ENCODE results near the gene C3AR1. TPM values are rescaled to one million over a fixed set of nuclear protein-coding genes. Genes with fewer than 3 reads are reported as not detected.

Gene C3AR1
- total RNA-seq, 4 donors from 2014 or later = 1.0 to 23.8 (median 4.4) TPM

DNA sequence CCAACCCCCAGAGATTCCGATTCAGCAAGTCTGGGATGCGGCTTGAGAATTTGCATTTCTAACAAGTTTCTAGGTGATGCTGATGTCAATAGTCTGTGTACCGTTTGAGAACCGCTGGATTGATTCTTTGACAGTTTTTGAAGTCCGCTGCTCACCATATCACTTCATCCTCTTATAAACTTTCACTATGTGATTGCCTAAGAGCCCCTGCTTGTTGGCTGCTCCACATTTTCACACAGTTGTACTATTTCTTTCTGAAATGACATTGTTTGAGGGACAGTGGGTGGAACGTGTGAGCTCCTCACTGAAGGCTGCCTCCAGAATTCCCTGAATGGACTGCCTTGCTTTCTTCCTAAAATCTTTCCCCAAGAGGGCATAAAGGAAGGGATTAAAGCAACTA is 7.7 kb downstream of the C3AR1 start:
- H3K4me1 ChIP-seq = no peaks in the 10 kb centered on the region
- no peak overlapping the region for H3K27ac ChIP-seq
- H3K27me3 ChIP-seq = no peaks in the 10 kb centered on the region
- TF ChIP-seq POLR2A (IDR thresholded peaks at IDR 0.05) = no peak
- TF ChIP-seq, protein P1, sequence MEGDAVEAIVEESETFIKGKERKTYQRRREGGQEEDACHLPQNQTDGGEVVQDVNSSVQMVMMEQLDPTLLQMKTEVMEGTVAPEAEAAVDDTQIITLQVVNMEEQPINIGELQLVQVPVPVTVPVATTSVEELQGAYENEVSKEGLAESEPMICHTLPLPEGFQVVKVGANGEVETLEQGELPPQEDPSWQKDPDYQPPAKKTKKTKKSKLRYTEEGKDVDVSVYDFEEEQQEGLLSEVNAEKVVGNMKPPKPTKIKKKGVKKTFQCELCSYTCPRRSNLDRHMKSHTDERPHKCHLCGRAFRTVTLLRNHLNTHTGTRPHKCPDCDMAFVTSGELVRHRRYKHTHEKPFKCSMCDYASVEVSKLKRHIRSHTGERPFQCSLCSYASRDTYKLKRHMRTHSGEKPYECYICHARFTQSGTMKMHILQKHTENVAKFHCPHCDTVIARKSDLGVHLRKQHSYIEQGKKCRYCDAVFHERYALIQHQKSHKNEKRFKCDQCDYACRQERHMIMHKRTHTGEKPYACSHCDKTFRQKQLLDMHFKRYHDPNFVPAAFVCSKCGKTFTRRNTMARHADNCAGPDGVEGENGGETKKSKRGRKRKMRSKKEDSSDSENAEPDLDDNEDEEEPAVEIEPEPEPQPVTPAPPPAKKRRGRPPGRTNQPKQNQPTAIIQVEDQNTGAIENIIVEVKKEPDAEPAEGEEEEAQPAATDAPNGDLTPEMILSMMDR (IDR thresholded peaks at IDR 0.05) = no peak
- no peak overlapping the region for H3K4me3 ChIP-seq
- no peaks in the 10 kb centered on the region for H3K9me3 ChIP-seq
- intact Hi-C loops (cut with DNase I; ENCODE audit: low total_unique reads) = no loop called here
- DNase-seq = no peak
- no peaks in the 10 kb centered on the region for H3K36me3 ChIP-seq

DNA sequence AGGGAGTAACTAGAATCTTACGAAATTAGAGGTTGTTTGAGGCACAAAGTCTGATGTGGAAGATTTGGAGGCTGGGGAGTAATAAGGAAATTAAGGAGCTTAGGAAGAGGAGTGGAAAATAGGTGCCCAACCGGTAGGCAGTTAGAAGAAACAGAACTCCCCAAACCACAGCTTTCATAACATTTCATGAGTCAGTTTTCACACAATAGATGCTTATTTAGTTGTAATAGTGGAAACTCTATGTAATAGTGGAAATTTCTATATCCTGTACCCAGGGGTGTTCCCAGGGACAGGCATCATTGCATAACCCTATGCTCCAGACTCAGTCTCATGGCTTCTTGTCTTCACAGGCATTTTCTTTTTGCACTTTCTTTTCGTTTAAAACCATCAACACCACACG is 8.3 kb downstream of the C3AR1 start:
- no peaks in the 10 kb centered on the region for H3K36me3 ChIP-seq
- H3K4me1 ChIP-seq = no peaks in the 10 kb centered on the region
- TF ChIP-seq, protein P1 (IDR thresholded peaks at IDR 0.05) = no peak
- no peak for TF ChIP-seq POLR2A (IDR thresholded peaks at IDR 0.05)
- H3K9me3 ChIP-seq = no peaks in the 10 kb centered on the region
- intact Hi-C loops (cut with DNase I; ENCODE audit: low total_unique reads) = no loop called here
- no peak overlapping the region for H3K27ac ChIP-seq
- DNase-seq = no peak
- no peaks in the 10 kb centered on the region for H3K27me3 ChIP-seq
- no peak overlapping the region for H3K4me3 ChIP-seq

DNA sequence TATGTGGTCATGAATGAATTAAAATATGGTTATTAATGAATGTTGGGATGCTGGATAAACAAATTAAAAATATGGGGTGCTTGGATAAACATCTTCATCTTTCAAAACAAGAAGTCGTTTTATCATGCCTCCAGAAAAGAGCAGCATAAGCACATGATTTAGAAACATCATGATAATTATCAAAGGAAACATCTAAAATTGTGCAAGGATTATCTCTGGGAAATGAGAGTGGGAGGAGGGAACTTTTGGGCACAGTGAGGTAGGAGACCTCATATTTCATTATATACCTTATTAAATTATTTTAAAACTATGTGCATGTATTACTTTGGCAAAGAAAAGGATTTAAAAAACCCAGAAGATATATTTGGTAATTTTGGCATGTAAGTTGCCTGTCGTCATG is 8.9 kb downstream of the C3AR1 start:
- Histone ChIP-seq H3K27ac (no peak overlapping the region), H3K27me3 (no peaks in the 10 kb centered on the region), H3K4me1 (no peaks in the 10 kb centered on the region), H3K4me3 (no peak overlapping the region), H3K9me3 (no peaks in the 10 kb centered on the region), H3K36me3 (no peaks in the 10 kb centered on the region)
- DNase-seq = no peak
- intact Hi-C loops (cut with DNase I; ENCODE audit: low total_unique reads) = no loop called here
- TF ChIP-seq POLR2A (IDR thresholded peaks at IDR 0.05) = no peak

DNA sequence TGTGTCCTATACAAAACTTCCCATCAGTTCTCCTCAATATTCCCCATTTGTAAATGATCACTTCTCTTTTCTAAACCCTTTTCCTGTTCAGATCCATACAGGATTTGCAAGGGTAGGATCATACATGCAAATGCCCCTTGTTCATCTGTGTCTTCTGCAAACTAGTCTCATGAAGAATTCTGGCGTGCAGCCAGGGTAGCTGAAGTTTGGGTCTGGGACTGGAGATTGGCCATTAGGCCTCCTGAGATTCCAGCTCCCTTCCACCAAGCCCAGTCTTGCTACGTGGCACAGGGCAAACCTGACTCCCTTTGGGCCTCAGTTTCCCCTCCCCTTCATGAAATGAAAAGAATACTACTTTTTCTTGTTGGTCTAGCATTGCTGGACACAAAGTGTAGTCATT is 11.3 kb downstream of the C3AR1 start:
- DNase-seq = no peak
- H3K27me3 ChIP-seq = no peaks in the 10 kb centered on the region
- no peak overlapping the region for H3K4me3 ChIP-seq
- H3K27ac ChIP-seq = no peak overlapping the region
- H3K4me1 ChIP-seq = no peaks in the 10 kb centered on the region
- TF ChIP-seq, protein P1 (IDR thresholded peaks at IDR 0.05) = no peak
- no peak for TF ChIP-seq POLR2A (IDR thresholded peaks at IDR 0.05)
- H3K36me3 ChIP-seq = no peaks in the 10 kb centered on the region
- intact Hi-C loops (cut with DNase I; ENCODE audit: low total_unique reads) = no loop called here
- no peaks in the 10 kb centered on the region for H3K9me3 ChIP-seq

DNA sequence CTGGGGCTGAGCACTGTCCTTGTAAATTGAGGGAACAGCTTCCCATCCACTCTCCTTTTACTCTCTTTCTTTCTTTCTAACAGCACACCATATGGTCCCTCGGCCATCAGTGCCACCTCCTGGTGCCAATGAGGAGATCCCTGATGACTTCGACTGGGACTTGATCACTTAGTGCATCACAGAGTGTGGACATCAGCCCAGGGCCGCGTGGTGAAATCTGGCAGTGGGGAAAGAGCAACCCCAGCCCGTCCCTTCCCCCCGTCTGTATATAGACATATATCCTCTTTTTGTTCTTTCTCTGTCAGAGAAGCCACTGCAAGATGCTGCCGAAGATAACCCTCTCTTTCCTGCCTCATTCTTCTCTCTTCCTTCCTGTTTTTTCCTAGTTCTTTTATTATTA is 13.5 kb downstream of the C3AR1 start:
- Histone ChIP-seq H3K27me3 (no peaks in the 10 kb centered on the region), H3K36me3 (no peaks in the 10 kb centered on the region), H3K9me3 (no peaks in the 10 kb centered on the region), H3K27ac (no peak overlapping the region), H3K4me3 (no peak overlapping the region), H3K4me1 (no peaks in the 10 kb centered on the region)
- no peak for TF ChIP-seq POLR2A (IDR thresholded peaks at IDR 0.05)
- TF ChIP-seq, protein P1 (IDR thresholded peaks at IDR 0.05) = no peak
- no peak for DNase-seq
- intact Hi-C loops (cut with DNase I; ENCODE audit: low total_unique reads) = no loop called here

DNA sequence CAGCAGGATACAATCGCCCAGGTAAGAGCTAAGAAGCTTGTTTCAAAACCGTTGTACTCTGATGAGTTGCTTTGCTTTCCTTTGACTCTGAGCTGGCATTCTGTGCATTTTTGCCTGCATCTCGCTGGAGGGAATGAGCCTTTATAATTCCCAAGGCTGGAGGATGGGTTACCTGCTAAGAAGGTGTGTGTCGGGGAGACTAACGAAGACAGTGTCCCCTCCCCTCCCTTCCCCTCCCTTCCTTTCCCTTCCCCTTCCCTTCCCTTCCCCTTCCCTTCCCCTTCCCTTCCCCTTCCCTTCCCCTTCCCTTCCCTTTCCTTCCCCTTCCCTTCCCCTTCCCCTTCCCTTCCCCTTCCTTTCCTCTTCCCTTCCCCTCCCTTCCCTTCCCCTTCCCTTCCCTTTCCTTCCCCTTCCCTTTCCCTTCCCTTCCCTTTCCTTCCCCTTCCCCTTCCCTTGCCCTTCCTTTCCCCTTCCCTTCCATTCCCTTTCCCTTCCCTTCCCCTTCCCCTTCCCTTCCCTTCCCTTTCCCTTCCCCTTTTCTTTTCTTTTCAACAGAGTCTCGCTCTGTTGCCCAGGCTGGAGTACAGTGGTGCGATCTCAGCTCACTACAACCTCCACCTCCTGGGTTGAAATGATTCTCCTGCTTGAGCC is 15.4 kb downstream of the C3AR1 start:
- Histone ChIP-seq H3K36me3 (no peaks in the 10 kb centered on the region), H3K27ac (no peak overlapping the region), H3K9me3 (no peaks in the 10 kb centered on the region), H3K4me1 (no peaks in the 10 kb centered on the region), H3K27me3 (no peaks in the 10 kb centered on the region), H3K4me3 (no peak overlapping the region)
- no peak for TF ChIP-seq POLR2A (IDR thresholded peaks at IDR 0.05)
- TF ChIP-seq, protein P1 (IDR thresholded peaks at IDR 0.05) = no peak
- DNase-seq = no peak
- intact Hi-C loops (cut with DNase I; ENCODE audit: low total_unique reads) = no loop called here
